GM12878 (cell line): ENCODE results near the gene UST. TPM values are rescaled to one million over a fixed set of nuclear protein-coding genes. Genes with fewer than 3 reads are reported as not detected.

Experiments used
- ATAC-seq: fragments of 200-7000 bp; cut with Tn5 transposase; 3 replicates; pipeline ENCODE4 v1.9.1; 2020; ENCODE audit warnings: mild to moderate bottlenecking, moderate library complexity
- BruUV-seq: library from RNA; stranded (reverse); fragments of 400-500 nt; replicated peaks from 2 replicates; lab custom pipeline; 2021; lab: Mats Ljungman, UMichigan
- CTCF ChIA-PET: fragments of 300-600 bp; sonication (Branson Sonifier 250); formaldehyde crosslinking; extraction: SDS; loops from one replicate; lab custom pipeline; 2021; ENCODE audit warnings: inconsistent platforms; lab: Yijun Ruan, JAX
- POLR2A ChIA-PET: fragments of 350-600 bp; formaldehyde crosslinking; extraction: SDS; loops from one replicate; lab custom pipeline; 2021; ENCODE audit warnings: inconsistent platforms; lab: Charles Lee
- RAD21 ChIA-PET: fragments of 300-600 bp; sonication (Branson Sonifier 250); formaldehyde crosslinking; loops from one replicate; lab custom pipeline; 2023; ENCODE audit warnings: antibody characterized with exemption; ENCODE audit not compliant: unreplicated experiment; lab: Charles Lee
- SMC1A ChIA-PET: fragments of 300-600 bp; sonication (Branson Sonifier 250); formaldehyde crosslinking; loops from one replicate; lab custom pipeline; 2023; ENCODE audit not compliant: unreplicated experiment, uncharacterized antibody; lab: Charles Lee
- DNase-seq: peaks from one replicate; pipeline ENCODE4 v3.0.0-alpha.2; 2011; ENCODE audit warnings: low read depth, low spot score
- FAIRE-seq: peaks from 3 replicates; lab custom pipeline; 2011; peaks lifted over from hg19 to GRCh38; lab: Jason Lieb, UNC
- H2AFZ ChIP-seq: 2 replicates; pipeline ENCODE4 v1.6.0; 2011; ENCODE audit warnings: low read depth, low read length, control low read depth; ENCODE audit not compliant: control insufficient read depth
- H3K27ac ChIP-seq: 2 replicates; pipeline ENCODE4 v1.5.1; 2011; ENCODE audit warnings: control low read depth; ENCODE audit not compliant: control insufficient read depth, insufficient read depth
- H3K27me3 ChIP-seq, 2 experiments: replicated peaks in 1 of 2; 2 replicates each; pipeline versions ENCODE4 v1.6.0 to v1.6.1; 2011; ENCODE audit warnings: low read length in 1 of 2; ENCODE audit not compliant: control insufficient read depth in 2 of 2, insufficient read depth in 2 of 2
- H3K36me3 ChIP-seq, 2 experiments: 2 replicates each; pipeline ENCODE4 v1.5.1; 2011; ENCODE audit warnings: low read length in 1 of 2; ENCODE audit not compliant: control insufficient read depth in 2 of 2, insufficient read depth in 2 of 2
- H3K4me1 ChIP-seq: 2 replicates; pipeline ENCODE4 v1.6.1; 2011; ENCODE audit warnings: mild to moderate bottlenecking, low read length, moderate library complexity, mixed read lengths; ENCODE audit not compliant: control insufficient read depth, insufficient read depth
- H3K4me2 ChIP-seq: 2 replicates; pipeline ENCODE4 v1.6.0; 2011; ENCODE audit warnings: control low read depth; ENCODE audit not compliant: control insufficient read depth, insufficient read depth
- H3K4me3 ChIP-seq: fragments of 200-600 bp; sonication (generic); 2 replicates; pipeline ENCODE4 v1.5.1; 2016
- H3K79me2 ChIP-seq: 2 replicates; pipeline ENCODE4 v1.6.0; 2011; ENCODE audit warnings: low read length; ENCODE audit not compliant: control insufficient read depth, insufficient read depth
- H3K9ac ChIP-seq: 2 replicates; pipeline ENCODE4 v1.8.0; 2011; ENCODE audit warnings: low read length, control low read depth, mixed read lengths; ENCODE audit not compliant: control insufficient read depth, insufficient read depth
- H3K9me3 ChIP-seq: replicated peaks from 3 replicates; pipeline ENCODE4 v1.5.1; 2011; ENCODE audit warnings: mild to moderate bottlenecking, low read length; ENCODE audit not compliant: control insufficient read depth, insufficient read depth
- H4K20me1 ChIP-seq: 2 replicates; pipeline ENCODE4 v1.6.0; 2011; ENCODE audit not compliant: control insufficient read depth, insufficient read depth
- BHLHE40 ChIP-seq, 2 experiments: fragments of 450-650 bp in 1 of 2; IDR thresholded peaks; 2 replicates each; pipeline ENCODE4 v1.6.1; 2011 to 2017; ENCODE audit warnings: low read depth in 2 of 2, borderline replicate concordance in 1 of 2, improper control_type of control experiment in 1 of 2, low read length in 1 of 2, mild to moderate bottlenecking in 1 of 2
- CBX5 ChIP-seq: sonication (generic); IDR thresholded peaks from 2 replicates; pipeline ENCODE4 v1.6.1; 2016; ENCODE audit warnings: low read depth, moderate library complexity, mild to moderate bottlenecking, inconsistent platforms
- NFYA ChIP-seq: IDR thresholded peaks from 2 replicates; pipeline ENCODE4 v1.6.1; 2011; ENCODE audit warnings: low read depth, mild to moderate bottlenecking, low read length, improper control_type of control experiment, borderline replicate concordance
- NR2C2 ChIP-seq: IDR thresholded peaks from 2 replicates; pipeline ENCODE4 v1.6.1; 2011; ENCODE audit warnings: borderline replicate concordance, low read depth; ENCODE audit not compliant: control insufficient read depth, insufficient read length
- PBX3 ChIP-seq: IDR thresholded peaks from 2 replicates; pipeline ENCODE4 v1.6.1; 2011; ENCODE audit warnings: mild to moderate bottlenecking, low read depth, low read length, moderate library complexity; ENCODE audit not compliant: insufficient replicate concordance
- POLR2AphosphoS2 ChIP-seq: IDR thresholded peaks from 2 replicates; pipeline ENCODE4 v1.6.1; 2011; ENCODE audit warnings: low read depth, mild to moderate bottlenecking, low read length, improper control_type of control experiment, moderate library complexity
- POU2F2 ChIP-seq: IDR thresholded peaks from 3 replicates; pipeline ENCODE4 v1.6.1; 2011; ENCODE audit warnings: low read depth, mild to moderate bottlenecking, low read length, borderline replicate concordance
- SMAD5 ChIP-seq: IDR thresholded peaks from 2 replicates; pipeline ENCODE4 v1.6.1; 2016; ENCODE audit warnings: antibody characterized with exemption, low read depth
- SUPT20H ChIP-seq: IDR thresholded peaks from 2 replicates; pipeline ENCODE4 v1.6.1; 2011; ENCODE audit warnings: low read depth, mild to moderate bottlenecking, low read length, moderate library complexity, borderline replicate concordance; ENCODE audit not compliant: control insufficient read depth
- SUZ12 ChIP-seq: fragments of 200-600 bp; sonication (generic); IDR thresholded peaks from one replicate; pipeline ENCODE4 v1.6.1; 2018; ENCODE audit warnings: antibody characterized with exemption, mild to moderate bottlenecking; ENCODE audit not compliant: unreplicated experiment
- WRNIP1 ChIP-seq: IDR thresholded peaks from 2 replicates; pipeline ENCODE4 v1.6.1; 2011; ENCODE audit warnings: low read depth, low read length, improper control_type of control experiment, borderline replicate concordance
- ZBED1 ChIP-seq: IDR thresholded peaks from 2 replicates; pipeline ENCODE4 v1.6.1; 2016; ENCODE audit warnings: borderline replicate concordance
- ZNF217 ChIP-seq: fragments of 450-650 bp; IDR thresholded peaks from 2 replicates; pipeline ENCODE4 v1.6.1; 2017; ENCODE audit warnings: antibody characterized with exemption, mild to moderate bottlenecking
- ZNF687 ChIP-seq: fragments of 450-650 bp; IDR thresholded peaks from 2 replicates; pipeline ENCODE4 v1.6.1; 2017; ENCODE audit warnings: mild to moderate bottlenecking, moderate library complexity
- WGBS: methylation state at CpG from one replicate; pipeline ENCODE4 v1.1.6; 2016; ENCODE audit warnings: low lambda C conversion rate; ENCODE audit not compliant: insufficient replicate concordance, insufficient coverage; ENCODE audit errors: missing lambda C conversion rate; 5-methylcytosine and 5-hydroxymethylcytosine counted together
- in situ Hi-C: fragments of 300-500 bp; cut with MboI; formaldehyde crosslinking; loops from 9 replicates; pipeline ENCODE4 v1.14.3; 2018; ENCODE audit warnings: mixed read lengths
- intact Hi-C: fragments of 100-400 bp; cut with micrococcal nuclease; formaldehyde crosslinking; loops from one replicate; pipeline ENCODE4 v1.14.2; 2022; ENCODE audit not compliant: unreplicated experiment
- polyA plus RNA-seq, 11 experiments: library from polyadenylated mRNA; depleted of rRNA in 4 of 11; unstranded in 6 of 11; stranded (reverse) in 5 of 11; fragments of >200 nt; fragmentation: Nextera tagmentation in 4 of 11; fragmentation: Illumina TruSeq in 1 of 11; extraction: Ambion mirVana in 4 of 11; extraction: Trizol in 1 of 11; gene quantifications; 1 replicate in 1 of 11; 2 replicates in 10 of 11; pipeline versions ENCODE4 v1.2.1 to v1.2.3, GENCODE V29; 2011 to 2016; ENCODE audit warnings: inconsistent platforms in 2 of 11, missing spikeins in 2 of 11, low read depth in 1 of 11
- total RNA-seq, 4 experiments: library from RNA; depleted of rRNA in 3 of 4; stranded (reverse); fragments of >200 nt in 3 of 4; fragmentation: Illumina TruSeq in 1 of 4; extraction: Trizol in 1 of 4; gene quantifications; 2 replicates each; pipeline versions ENCODE4 v1.2.1 to v1.2.3, GENCODE V29; 2013 to 2021

The UST gene
- total and polyA plus RNA-seq, 10 of the 15 experiments (the other 5 are each of a cell fraction or from before 2014, with no cell fraction given): 0.74 to 43.3 (median 2.2) TPM

DNA sequence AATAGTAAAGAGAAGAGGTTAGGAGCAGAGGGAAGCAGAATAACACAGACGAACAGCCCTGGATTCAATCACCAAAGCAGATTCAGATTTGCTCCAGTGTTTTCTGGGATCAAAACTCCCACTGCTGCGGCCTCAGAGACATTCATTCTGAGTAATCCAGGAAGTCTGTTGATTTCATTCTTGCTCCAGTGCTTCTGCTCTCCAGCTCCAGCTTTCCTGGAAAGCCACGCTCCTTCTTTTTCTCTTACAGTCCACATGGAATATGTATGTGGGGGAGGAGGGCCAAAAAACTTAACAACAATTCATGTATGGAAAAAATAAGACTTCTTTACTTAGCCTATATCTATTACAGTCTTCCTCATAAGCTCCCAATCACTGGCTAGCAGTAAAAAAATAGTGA, 26.4 kb upstream of the UST start (continued):
- TF ChIP-seq ZNF687 (no peak), SUPT20H (no peak), NR2C2 (no peak), SMAD5 (no peak), POLR2AphosphoS2 (no peak), NFYA (no peak), BHLHE40 (IDR thresholded peaks at IDR 0.05; ENCODE audit: borderline replicate concordance in 1 of 2, low read depth in 2 of 2, low read length in 1 of 2) (no peak)
- TF ChIP-seq, all 136 proteins: peak for 0

DNA sequence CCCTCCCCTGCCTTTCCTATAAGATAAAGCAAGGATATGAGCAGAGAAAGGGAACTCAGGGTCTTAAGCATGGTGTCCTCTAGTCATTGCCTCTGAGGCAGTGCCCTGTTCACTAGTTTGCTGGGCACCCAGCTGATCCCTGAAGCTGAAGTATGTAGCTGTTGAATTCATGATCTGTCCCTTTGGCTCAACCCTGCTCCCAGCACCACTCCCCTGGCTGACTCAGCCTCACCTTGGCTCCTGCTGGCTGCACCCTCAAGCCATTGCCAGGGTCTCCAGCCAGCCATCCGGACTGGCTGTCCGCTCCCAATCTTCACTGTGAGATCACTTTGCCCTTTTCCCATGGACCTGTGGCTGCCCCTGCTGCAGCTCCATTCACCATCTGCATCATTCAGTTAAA, 25.9 kb upstream of the UST start:
- no peaks in the 10 kb centered on the region for H3K36me3 ChIP-seq
- H3K9ac ChIP-seq: no peak overlapping the region
- no peaks in the 10 kb centered on the region for H3K4me1 ChIP-seq
- no peak overlapping the region for H3K4me3 ChIP-seq
- H4K20me1 ChIP-seq: no peaks in the 10 kb centered on the region
- H2AFZ ChIP-seq: no peak overlapping the region
- no TSS peak for BruUV-seq
- in situ Hi-C loops (no loop called here), intact Hi-C loops (no loop called here)
- no peaks in the 10 kb centered on the region; the same call in 1 of the 3 replicates for H3K9me3 ChIP-seq
- WGBS: 53% methylated on average over 2 of the region's 2 CpGs
- RAD21 ChIA-PET: interaction anchor here (0.6 kb wide), 1 partner anchor 38 kb away, joined by 4 read pairs; no protein-coding TSS in a partner anchor
- SMC1A ChIA-PET: no interaction called here
- POLR2A ChIA-PET: interaction anchor here (0.9 kb wide), 1 partner anchor 29 kb away, joined by 3 read pairs; no protein-coding TSS in a partner anchor
- no peak for TF ChIP-seq ZBED1
- no peak for TF ChIP-seq ZNF217
- no peak for TF ChIP-seq PBX3
- TF ChIP-seq CBX5: no peak
- no peak for TF ChIP-seq POU2F2
- TF ChIP-seq WRNIP1: no peak
- TF ChIP-seq SUZ12: no peak
- no peak for DNase-seq
- H3K27ac ChIP-seq: no peak overlapping the region
- H3K79me2 ChIP-seq: no peaks in the 10 kb centered on the region
- H3K4me2 ChIP-seq: no peak overlapping the region
- FAIRE-seq: no peak
- CTCF ChIA-PET: no interaction called here
- ATAC-seq: no peak
- peaks cover 0 to 5% of the 10 kb centered on the region in 2 experiments; a peak in 2 of 4 replicates for H3K27me3 ChIP-seq
